K562 (cell line): ENCODE measurements around the gene TFAP2E. TPM values are rescaled to one million over a fixed set of nuclear protein-coding genes. Genes with fewer than 3 reads are reported as not detected.
A peak's percentile ranks its signal among the peaks of the same experiment; 100 is the strongest.

Experiments used
- ARHGAP35 ChIP-seq: fragments of 450-650 bp; IDR thresholded peaks from 2 replicates; pipeline ENCODE4 v1.6.1; 2018; ENCODE audit not compliant: partially characterized antibody
- ARID1B ChIP-seq: fragments of 450-650 bp; IDR thresholded peaks from 2 replicates; pipeline ENCODE4 v1.6.1; 2016; ENCODE audit warnings: antibody characterized with exemption, mild to moderate bottlenecking, inconsistent platforms
- CHD4 ChIP-seq: fragments of 200-600 bp; sonication (generic); IDR thresholded peaks from 3 replicates; pipeline ENCODE4 v1.6.1; 2012; ENCODE audit warnings: low read depth, mild to moderate bottlenecking, mixed read lengths, low read length, inconsistent platforms; ENCODE audit not compliant: insufficient read depth, insufficient replicate concordance, poor library complexity, severe bottlenecking
- CSDE1 ChIP-seq, 2 experiments: fragments of 450-650 bp; IDR thresholded peaks; 2 replicates each; pipeline ENCODE4 v1.6.1; 2016; ENCODE audit warnings: mild to moderate bottlenecking in 1 of 2
- DPF2 ChIP-seq: fragments of 450-650 bp; IDR thresholded peaks from 2 replicates; pipeline ENCODE4 v1.6.1; 2016
- FOXA3 ChIP-seq, 2 experiments: fragments of 450-650 bp in 1 of 2; sonication (generic) in 1 of 2; formaldehyde crosslinking; IDR thresholded peaks in 1 of 2; conservative IDR thresholded peaks in 1 of 2; 2 replicates each; pipeline versions ENCODE4 v1.4.0 to v1.8.0; 2020 to 2022; ENCODE audit warnings: mild to moderate bottlenecking in 2 of 2, missing genetic modification reagents in 1 of 2
- GABPB1 ChIP-seq: sonication (generic); formaldehyde crosslinking; IDR thresholded peaks from 2 replicates; pipeline ENCODE4 v1.8.0; 2022; ENCODE audit warnings: mild to moderate bottlenecking, missing genetic modification reagents
- GTF2E2 ChIP-seq: fragments of 200-800 bp; sonication (Bioruptor generic); IDR thresholded peaks from 2 replicates; pipeline ENCODE4 v1.6.1; 2016; ENCODE audit warnings: missing genetic modification characterization, missing compliant biosample characterization
- HDAC6 ChIP-seq: IDR thresholded peaks from 2 replicates; pipeline ENCODE4 v1.6.1; 2012; ENCODE audit warnings: low read depth, mild to moderate bottlenecking, control low read depth, inconsistent platforms, low read length, moderate library complexity
- HLTF ChIP-seq: fragments of 450-650 bp; IDR thresholded peaks from 2 replicates; pipeline ENCODE4 v1.6.1; 2016
- MCM7 ChIP-seq, 2 experiments: fragments of 450-650 bp; IDR thresholded peaks; 2 replicates each; pipeline ENCODE4 v1.6.1; 2016 to 2018
- MTA2 ChIP-seq: fragments of 450-650 bp; IDR thresholded peaks from 2 replicates; pipeline ENCODE4 v1.6.1; 2016; ENCODE audit warnings: low read depth
- NCOA2 ChIP-seq, 2 experiments: fragments of 450-650 bp; IDR thresholded peaks; 2 replicates each; pipeline ENCODE4 v1.6.1; 2018; ENCODE audit warnings: mild to moderate bottlenecking in 2 of 2, moderate library complexity in 1 of 2; ENCODE audit not compliant: partially characterized antibody in 2 of 2
- NFE2L1 ChIP-seq: fragments of 450-650 bp; IDR thresholded peaks from 2 replicates; pipeline ENCODE4 v1.6.1; 2016; ENCODE audit warnings: missing genetic modification characterization, low read depth, mild to moderate bottlenecking, missing compliant biosample characterization, moderate library complexity, borderline replicate concordance
- POU5F1 ChIP-seq: fragments of 150-350 bp; IDR thresholded peaks from 2 replicates; pipeline ENCODE4 v1.6.1; 2014; ENCODE audit warnings: borderline replicate concordance, low read length, low read depth, mild to moderate bottlenecking; ENCODE audit not compliant: partially characterized antibody
- RAD21 ChIP-seq, 2 experiments: fragments of 250-450 bp in 1 of 2; fragments of 450-650 bp in 1 of 2; sonication (Bioruptor Pico) in 1 of 2; formaldehyde crosslinking in 1 of 2; IDR thresholded peaks in 1 of 2; conservative IDR thresholded peaks in 1 of 2; 2 replicates each; pipeline versions ENCODE4 v1.4.0 to v1.8.0; 2020 to 2022; ENCODE audit warnings: mild to moderate bottlenecking in 2 of 2, moderate library complexity in 1 of 2
- SIRT6 ChIP-seq: IDR thresholded peaks from one replicate; pipeline ENCODE4 v1.6.1; 2012; ENCODE audit warnings: low read depth, mild to moderate bottlenecking, control low read depth, inconsistent platforms, low read length, moderate library complexity
- SMAD3 ChIP-seq: fragments of 450-650 bp; formaldehyde crosslinking; conservative IDR thresholded peaks from 2 replicates; pipeline ENCODE4 v1.4.0; 2020; ENCODE audit warnings: mild to moderate bottlenecking
- TARDBP ChIP-seq: fragments of 450-650 bp; IDR thresholded peaks from 2 replicates; pipeline ENCODE4 v1.6.1; 2016
- ZBTB8A ChIP-seq: fragments of 450-650 bp; IDR thresholded peaks from 2 replicates; pipeline ENCODE4 v1.6.1; 2018; ENCODE audit warnings: mild to moderate bottlenecking, moderate library complexity; ENCODE audit not compliant: partially characterized antibody
- ZNF133 ChIP-seq: fragments of 250-450 bp; sonication (Bioruptor Pico); IDR thresholded peaks from 2 replicates; pipeline ENCODE4 v1.4.0; 2020; ENCODE audit warnings: mild to moderate bottlenecking
- ZNF23 ChIP-seq: fragments of 250-450 bp; sonication (Bioruptor Pico); IDR thresholded peaks from 2 replicates; pipeline ENCODE4 v1.4.0; 2020; ENCODE audit warnings: mild to moderate bottlenecking
- ZNF316 ChIP-seq: fragments of 450-650 bp; IDR thresholded peaks from 2 replicates; pipeline ENCODE4 v1.6.1; 2016
- ZNF511 ChIP-seq: sonication (generic); formaldehyde crosslinking; IDR thresholded peaks from 2 replicates; pipeline ENCODE4 v1.8.0; 2022; ENCODE audit warnings: mild to moderate bottlenecking, missing genetic modification reagents
- ZNF609 ChIP-seq: sonication (generic); formaldehyde crosslinking; IDR thresholded peaks from 2 replicates; pipeline ENCODE4 v1.8.1; 2023; ENCODE audit warnings: missing genetic modification reagents, mild to moderate bottlenecking, borderline replicate concordance
- ZNF696 ChIP-seq: fragments of 250-450 bp; sonication (Bioruptor Pico); conservative IDR thresholded peaks from 2 replicates; pipeline ENCODE4 v1.4.0; 2020; ENCODE audit warnings: mild to moderate bottlenecking, moderate library complexity
- polyA plus RNA-seq, 8 experiments: library from polyadenylated mRNA; depleted of rRNA in 4 of 8; stranded (reverse) in 5 of 8; unstranded in 3 of 8; fragments of >200 nt; fragmentation: Nextera tagmentation in 2 of 8; fragmentation: Illumina TruSeq in 1 of 8; extraction: Ambion mirVana in 2 of 8; extraction: Trizol in 1 of 8; gene quantifications; 2 replicates each; pipeline versions ENCODE4 v1.2.1 to v1.2.3, GENCODE V29; 2011 to 2014; ENCODE audit warnings: inconsistent platforms in 1 of 8, missing spikeins in 1 of 8
- total RNA-seq, 7 experiments: library from RNA; depleted of rRNA in 6 of 7; stranded (reverse); fragments of >200 nt in 6 of 7; fragmentation: Illumina TruSeq in 2 of 7; extraction: Trizol in 2 of 7; gene quantifications; 2 replicates each; pipeline versions ENCODE4 v1.2.1 to v1.2.3, GENCODE V29; 2011 to 2021; ENCODE audit warnings: low replicate concordance in 1 of 7

The TFAP2E gene
- total and polyA plus RNA-seq, 9 of the 15 experiments (the other 6 are each of a cell fraction or from before 2014, with no cell fraction given) = 0.03 to 0.11 (median 0.07) TPM; not detected in 4

GRCh38 chr1:35557118-35557610 lies 15.9 kb upstream of the TFAP2E start, which contains the start of gene KIAA0319L (continued):
- no peak for TF ChIP-seq NCOA2 (IDR thresholded peaks at IDR 0.05; ENCODE audit: partially characterized antibody in 2 of 2)
- TF ChIP-seq ZNF316 = no peak
- TF ChIP-seq POU5F1 = no peak
- TF ChIP-seq DPF2 = no peak
- no peak for TF ChIP-seq ZNF23 (CRISPR knock-in tag)
- TF ChIP-seq CHD4 = no peak
- TF ChIP-seq GTF2E2 (tag) = no peak
- TF ChIP-seq ZNF133 (CRISPR knock-in tag) = 0 out of 2 replicates have a peak, but pooled peaks have one; percentile 18
- no peak for TF ChIP-seq SIRT6
- TF ChIP-seq ARHGAP35 = no peak
- no peak for TF ChIP-seq ZNF609 (CRISPR knock-in tag)
- no peak for TF ChIP-seq NFE2L1 (tag)
- peak; percentile 95 for TF ChIP-seq GABPB1
- TF ChIP-seq ZNF696 (CRISPR knock-in tag) = no peak
- no peak for TF ChIP-seq SMAD3 (CRISPR knock-in tag)
- no peak for TF ChIP-seq MCM7 (IDR thresholded peaks at IDR 0.05)
- TF ChIP-seq ZBTB8A = no peak
- TF ChIP-seq HDAC6 = no peak
- peak in 1 of 2 experiments; percentile 41; a peak in 2 of 4 replicates for TF ChIP-seq RAD21 (CRISPR knock-in tag; conservative IDR thresholded peaks at IDR 0.05 in 1 of 2, IDR thresholded peaks at IDR 0.05 in 1 of 2)
- TF ChIP-seq MTA2 = no peak; the same call in 1 of the 2 replicates
- 0 out of 4 replicates have a peak, but pooled peaks of 1 of the 2 experiments have one; percentile 44 for TF ChIP-seq FOXA3 (CRISPR knock-in tag; conservative IDR thresholded peaks at IDR 0.05 in 1 of 2, IDR thresholded peaks at IDR 0.05 in 1 of 2)
- TF ChIP-seq ZNF511 (CRISPR knock-in tag) = no peak; the same call in none of the 2 replicates
- TF ChIP-seq ARID1B = no peak; the same call in 1 of the 2 replicates
- no peak; the same call in 1 of the 2 replicates for TF ChIP-seq HLTF
- no peak for TF ChIP-seq CSDE1 (IDR thresholded peaks at IDR 0.05)
- TF ChIP-seq TARDBP = 0 out of 2 replicates have a peak, but pooled peaks have one; percentile 11
